SKM-1 treated with dmso at 0.1 percent for 144 hours (cell line): ENCODE data around the gene KIF16B.

Experiments used
- DNase-seq: peaks from one replicate; lab custom pipeline; 2025; ENCODE audit not compliant: unreplicated experiment; lab: John Stamatoyannopoulos, UW

KIF16B gene

GRCh38 chr20:16308754-16309153 lies 264.5 kb downstream of the KIF16B start:
- no peak for DNase-seq

GRCh38 chr20:16302818-16303217 lies 270.4 kb downstream of the KIF16B start:
- no peak for DNase-seq

- DNase-seq, result no peak
Observed at GRCh38 chr20:16301986-16302385, 271.3 kb downstream of the KIF16B start.

- DNase-seq, result no peak
Observed at GRCh38 chr20:16299897-16300296, 273.4 kb downstream of the KIF16B start.

GRCh38 chr20:16296931-16297330 lies 276.3 kb downstream of the KIF16B start:
- DNase-seq, result no peak

- DNase-seq, result no peak
Observed at GRCh38 chr20:16295534-16295933, 277.7 kb downstream of the KIF16B start.

- DNase-seq, result no peak
Observed at GRCh38 chr20:16293590-16293989, 279.7 kb downstream of the KIF16B start.

- no peak for DNase-seq
Observed at GRCh38 chr20:16292226-16292880, 280.9 kb downstream of the KIF16B start.

- DNase-seq, result no peak
Observed at GRCh38 chr20:16290358-16290757, 282.9 kb downstream of the KIF16B start.

GRCh38 chr20:16287776-16288175 lies 285.5 kb downstream of the KIF16B start:
- no peak for DNase-seq

- DNase-seq, result no peak
Observed at GRCh38 chr20:16286601-16287000, 286.6 kb downstream of the KIF16B start.

- no peak for DNase-seq
Observed at GRCh38 chr20:16284385-16285100, 288.7 kb downstream of the KIF16B start.

GRCh38 chr20:16283978-16284377 lies 289.3 kb downstream of the KIF16B start:
- DNase-seq, result no peak

GRCh38 chr20:16283307-16283706 lies 289.9 kb downstream of the KIF16B start:
- no peak for DNase-seq

GRCh38 chr20:16280219-16280618 lies 293.0 kb downstream of the KIF16B start:
- no peak for DNase-seq

- no peak for DNase-seq
Observed at GRCh38 chr20:16279320-16279719, 293.9 kb downstream of the KIF16B start.

- no peak for DNase-seq
Observed at GRCh38 chr20:16273812-16274555, 299.3 kb downstream of the KIF16B start.

GRCh38 chr20:16272780-16273360 lies 300.4 kb downstream of the KIF16B start:
- no peak for DNase-seq

GRCh38 chr20:16271450-16271849 lies 301.8 kb downstream of the KIF16B start:
- DNase-seq, result no peak

GRCh38 chr20:16270989-16271388 lies 302.3 kb downstream of the KIF16B start:
- no peak for DNase-seq

- no peak for DNase-seq
Observed at GRCh38 chr20:16270314-16270931, 302.8 kb downstream of the KIF16B start.
